A673 (cell line): ENCODE measurements around the gene ULK4. TPM values are rescaled to one million over a fixed set of nuclear protein-coding genes. Genes with fewer than 3 reads are reported as not detected.

Experiments
- BruUV-seq: library from RNA; stranded (reverse); fragments of 400-500 nt; replicated peaks from 2 replicates; lab custom pipeline; 2021; lab: Mats Ljungman, UMichigan
- CTCF ChIA-PET: fragments of 300-600 bp; sonication (Branson Sonifier 250); formaldehyde crosslinking; loops from one replicate; lab custom pipeline; 2022; ENCODE audit warnings: antibody characterized with exemption; lab: Charles Lee
- POLR2A ChIA-PET: fragments of 300-600 bp; sonication (Branson Sonifier 250); formaldehyde crosslinking; loops from one replicate; lab custom pipeline; 2022; ENCODE audit warnings: antibody characterized with exemption; ENCODE audit not compliant: low non-redundant PET; lab: Charles Lee
- DNase-seq: peaks from one replicate; pipeline ENCODE4 v3.0.0-alpha.2; 2015; ENCODE audit warnings: low spot score
- H3K27ac ChIP-seq: fragments of 200-600 bp; sonication (generic); 2 replicates; pipeline ENCODE4 v1.5.1; 2016; ENCODE audit warnings: mixed run types, low read depth, mild to moderate bottlenecking, mixed read lengths, antibody characterized with exemption, low read length; ENCODE audit not compliant: poor library complexity, severe bottlenecking
- H3K27me3 ChIP-seq: fragments of 200-600 bp; sonication (generic); replicated peaks from 2 replicates; pipeline ENCODE4 v1.6.1; 2017; ENCODE audit warnings: mixed run types, low read depth, mild to moderate bottlenecking, mixed read lengths, antibody characterized with exemption, low read length; ENCODE audit not compliant: insufficient read depth, poor library complexity
- H3K36me3 ChIP-seq: fragments of 200-600 bp; sonication (generic); 2 replicates; pipeline ENCODE4 v1.6.1; 2016; ENCODE audit warnings: mixed run types, mild to moderate bottlenecking, mixed read lengths, antibody characterized with exemption, low read length; ENCODE audit not compliant: insufficient read depth, poor library complexity, severe bottlenecking
- H3K4me1 ChIP-seq: fragments of 200-600 bp; sonication (generic); 2 replicates; pipeline ENCODE4 v1.6.1; 2017; ENCODE audit warnings: mixed run types, mild to moderate bottlenecking, mixed read lengths, antibody characterized with exemption, low read length; ENCODE audit not compliant: insufficient read depth, poor library complexity, severe bottlenecking
- H3K4me3 ChIP-seq: fragments of 200-600 bp; sonication (generic); 2 replicates; pipeline ENCODE4 v1.5.1; 2016; ENCODE audit warnings: low read depth, mixed run types, mild to moderate bottlenecking, mixed read lengths, low read length; ENCODE audit not compliant: poor library complexity, severe bottlenecking
- H3K9me3 ChIP-seq: fragments of 200-600 bp; sonication (generic); 2 replicates; pipeline ENCODE4 v1.6.1; 2016; ENCODE audit warnings: mixed run types, low read depth, mild to moderate bottlenecking, mixed read lengths, antibody characterized with exemption, low read length; ENCODE audit not compliant: poor library complexity, severe bottlenecking
- CTCF ChIP-seq: fragments of 300-800, 200-600 bp; sonication (generic); conservative IDR thresholded peaks from 2 replicates; pipeline ENCODE4 v1.5.1; 2017; ENCODE audit warnings: low read depth, mild to moderate bottlenecking, antibody characterized with exemption, low read length, moderate library complexity, mixed read lengths
- EZH2 ChIP-seq: fragments of 200-600 bp; sonication (generic); IDR thresholded peaks from 2 replicates; pipeline ENCODE4 v1.6.1; 2017; ENCODE audit warnings: borderline replicate concordance, low read depth, mild to moderate bottlenecking, mixed read lengths, antibody characterized with exemption, low read length; ENCODE audit not compliant: poor library complexity, severe bottlenecking
- intact Hi-C: fragments of 100-400 bp; cut with micrococcal nuclease; formaldehyde crosslinking; loops from one replicate; pipeline ENCODE4 v1.10.0; 2022; ENCODE audit not compliant: unreplicated experiment
- total RNA-seq: library from RNA; stranded (reverse); gene quantifications from 2 replicates; pipeline ENCODE4 v1.2.3, GENCODE V29; 2021

ULK4 gene
- total RNA-seq, 1 experiment from 2014 or later, result 7.4 TPM

GRCh38 chr3:41478278-41478677, 483.6 kb downstream of the ULK4 start:
- BruUV-seq, result no TSS peak
- no peaks in the 10 kb centered on the region for H3K9me3 ChIP-seq
- no peak overlapping the region for H3K27ac ChIP-seq
- no peak overlapping the region for H3K4me3 ChIP-seq
- H3K27me3 ChIP-seq, result no peaks in the 10 kb centered on the region
- intact Hi-C loops, result no loop called here
- TF ChIP-seq CTCF (no peak), EZH2 (no peak)
- H3K36me3 ChIP-seq, result no peaks in the 10 kb centered on the region
- ChIA-PET CTCF (no interaction called here), POLR2A (no interaction called here)
- no peak for DNase-seq
- H3K4me1 ChIP-seq, result no peaks in the 10 kb centered on the region

- H3K4me3 ChIP-seq, result no peak overlapping the region
- no peaks in the 10 kb centered on the region for H3K36me3 ChIP-seq
- no peak for DNase-seq
- H3K27me3 ChIP-seq, result no peaks in the 10 kb centered on the region
- H3K9me3 ChIP-seq, result no peaks in the 10 kb centered on the region
- POLR2A ChIA-PET, result no interaction called here
- no peak overlapping the region for H3K27ac ChIP-seq
- intact Hi-C loops, result no loop called here
- no peaks in the 10 kb centered on the region for H3K4me1 ChIP-seq
- CTCF ChIA-PET, result no interaction called here
- TF ChIP-seq CTCF, result no peak
- no peak for TF ChIP-seq EZH2
- no TSS peak for BruUV-seq
These were observed 484.4 kb downstream of the ULK4 start for GRCh38 chr3:41477399-41478014.

- DNase-seq, result no peak
- H3K4me3 ChIP-seq, result no peak overlapping the region
- POLR2A ChIA-PET, result no interaction called here
- no peak overlapping the region for H3K27ac ChIP-seq
- no peaks in the 10 kb centered on the region for H3K9me3 ChIP-seq
- CTCF ChIA-PET, result no interaction called here
- TF ChIP-seq CTCF (no peak), EZH2 (no peak)
- BruUV-seq, result no TSS peak
- no peaks in the 10 kb centered on the region for H3K4me1 ChIP-seq
- H3K27me3 ChIP-seq, result no peaks in the 10 kb centered on the region
- no peaks in the 10 kb centered on the region for H3K36me3 ChIP-seq
- intact Hi-C loops, result no loop called here
These were observed 492.8 kb downstream of the ULK4 start for GRCh38 chr3:41469083-41469482.
